GM12891 (cell line): ENCODE data around the gene YTHDF2.

Source experiments
- PAX5 ChIP-seq: IDR thresholded peaks from 2 replicates; pipeline ENCODE4 v1.6.1; 2011; ENCODE audit warnings: low read length, moderate library complexity, mild to moderate bottlenecking; ENCODE audit not compliant: insufficient read depth, severe bottlenecking
- POLR2A ChIP-seq: IDR thresholded peaks from 2 replicates; pipeline ENCODE4 v1.6.1; 2011; ENCODE audit warnings: low read depth, low read length, control low read depth
- POLR2AphosphoS5 ChIP-seq: IDR thresholded peaks from 2 replicates; pipeline ENCODE4 v1.6.1; 2011; ENCODE audit warnings: low read depth, low read length, control low read depth
- POU2F2 ChIP-seq: IDR thresholded peaks from 2 replicates; pipeline ENCODE4 v1.6.1; 2011; ENCODE audit warnings: low read depth, mild to moderate bottlenecking, control low read depth, low read length, moderate library complexity
- SPI1 ChIP-seq: IDR thresholded peaks from 2 replicates; pipeline ENCODE4 v1.6.1; 2011; ENCODE audit warnings: low read depth, low read length, control low read depth
- TAF1 ChIP-seq: IDR thresholded peaks from 2 replicates; pipeline ENCODE4 v1.6.1; 2011; ENCODE audit warnings: low read depth, low read length, control low read depth

DNA sequence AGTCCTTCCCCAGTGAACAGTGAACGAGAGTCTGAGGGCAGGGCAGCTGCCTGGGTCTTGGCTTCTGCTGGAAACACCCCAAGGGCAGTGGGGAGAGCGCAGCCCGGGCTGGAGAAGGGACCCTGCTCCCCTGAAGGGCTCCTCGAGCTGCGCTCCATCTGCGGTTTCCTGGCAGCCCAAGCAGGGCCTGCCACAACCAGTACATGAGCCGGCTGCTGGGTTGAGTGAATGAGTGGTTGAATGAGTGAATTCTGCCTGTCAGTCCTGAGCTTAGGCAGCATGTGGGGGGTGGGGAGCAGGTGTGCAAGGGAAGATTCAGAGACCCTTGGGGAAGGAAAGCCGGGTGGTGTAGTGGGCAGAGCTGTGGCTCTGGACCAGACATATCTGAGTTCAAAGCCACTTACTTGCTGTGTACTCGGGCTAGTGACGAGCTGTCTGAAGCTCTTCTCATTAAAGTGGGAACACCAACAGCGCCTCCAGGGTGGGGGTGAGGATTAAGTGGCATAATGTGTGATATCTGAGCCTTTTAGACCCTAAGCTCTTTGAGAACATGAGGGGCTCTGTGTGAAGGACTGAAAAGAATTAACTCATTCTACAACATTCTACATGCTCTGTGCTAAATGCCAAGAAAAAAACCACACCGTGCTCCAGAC lies 78.9 kb downstream of the YTHDF2 start:
- TF ChIP-seq POLR2AphosphoS5 (no peak), POLR2A (no peak), TAF1 (no peak), SPI1 (no peak), PAX5 (no peak), POU2F2 (no peak)
